HEK293 (cell line): ENCODE results near the gene KIF4A.

Experiments
- CTCF ChIA-PET: fragments of 350-600 bp; formaldehyde crosslinking; extraction: SDS; loops from one replicate; lab custom pipeline; 2021; ENCODE audit warnings: antibody characterized with exemption; lab: Yijun Ruan, JAX
- POLR2A ChIA-PET: fragments of 300-600 bp; formaldehyde crosslinking; extraction: SDS; loops from one replicate; lab custom pipeline; 2020; ENCODE audit warnings: antibody characterized with exemption, inconsistent platforms; lab: Yijun Ruan, JAX
- H3K27ac ChIP-seq: fragments of 200-500 bp; sonication (Bioruptor generic); 2 replicates; pipeline ENCODE4 v1.5.1; 2014; ENCODE audit warnings: low read depth, low read length, control low read depth, inconsistent platforms; ENCODE audit errors: extremely low read depth
- H3K36me3 ChIP-seq, 2 experiments: fragments of 200-500 bp in 1 of 2; sonication (Bioruptor generic) in 1 of 2; 1 replicate in 1 of 2; 2 replicates in 1 of 2; pipeline ENCODE4 v1.5.1; 2014 to 2017; ENCODE audit warnings: inconsistent platforms in 2 of 2, low read length in 2 of 2; ENCODE audit not compliant: control insufficient read depth in 2 of 2, insufficient read depth in 1 of 2
- H3K4me1 ChIP-seq: fragments of 200-500 bp; sonication (Bioruptor generic); 2 replicates; pipeline ENCODE4 v1.5.1; 2014; ENCODE audit warnings: mild to moderate bottlenecking, low read length, inconsistent platforms; ENCODE audit not compliant: control insufficient read depth, insufficient read depth
- H3K4me3 ChIP-seq: 2 replicates; pipeline ENCODE4 v1.5.1; 2011; ENCODE audit warnings: low read depth, mild to moderate bottlenecking, control low read depth, low read length, moderate library complexity
- H3K9me3 ChIP-seq: fragments of 200-500 bp; sonication (Bioruptor generic); 2 replicates; pipeline ENCODE4 v1.5.1; 2014; ENCODE audit warnings: low read depth, low read length, inconsistent platforms; ENCODE audit not compliant: control insufficient read depth, insufficient read depth
- EGR2 ChIP-seq: fragments of 450-650 bp; formaldehyde crosslinking; IDR thresholded peaks from 2 replicates; pipeline ENCODE4 v1.5.1; 2016; ENCODE audit warnings: low read depth, missing biosample characterization, missing genetic modification characterization
- GLIS1 ChIP-seq: fragments of 450-650 bp; formaldehyde crosslinking; IDR thresholded peaks from 2 replicates; pipeline ENCODE4 v1.5.1; 2016; ENCODE audit warnings: missing biosample characterization, missing genetic modification characterization
- GLIS2 ChIP-seq: fragments of 450-650 bp; formaldehyde crosslinking; IDR thresholded peaks from 2 replicates; pipeline ENCODE4 v1.5.1; 2016; ENCODE audit warnings: missing biosample characterization, missing genetic modification characterization
- IKZF3 ChIP-seq: fragments of 450-650 bp; IDR thresholded peaks from 2 replicates; pipeline ENCODE4 v1.5.0; 2018; ENCODE audit warnings: missing biosample characterization, mild to moderate bottlenecking, missing genetic modification characterization, moderate library complexity
- KLF16 ChIP-seq: fragments of 450-650 bp; formaldehyde crosslinking; IDR thresholded peaks from 2 replicates; pipeline ENCODE4 v1.5.1; 2017; ENCODE audit warnings: missing biosample characterization, missing genetic modification characterization
- KLF9 ChIP-seq: fragments of 450-650 bp; formaldehyde crosslinking; IDR thresholded peaks from 2 replicates; pipeline ENCODE4 v1.5.1; 2016; ENCODE audit warnings: missing biosample characterization, missing genetic modification characterization, low read depth
- REPIN1 ChIP-seq: fragments of 450-650 bp; formaldehyde crosslinking; IDR thresholded peaks from 2 replicates; pipeline ENCODE4 v1.5.1; 2017; ENCODE audit warnings: missing biosample characterization, missing genetic modification characterization, low read depth
- SP2 ChIP-seq: fragments of 450-650 bp; formaldehyde crosslinking; IDR thresholded peaks from 2 replicates; pipeline ENCODE4 v1.5.1; 2016; ENCODE audit warnings: missing biosample characterization, missing genetic modification characterization
- SP3 ChIP-seq: fragments of 450-650 bp; formaldehyde crosslinking; IDR thresholded peaks from 2 replicates; pipeline ENCODE4 v1.5.1; 2016; ENCODE audit warnings: missing biosample characterization, missing genetic modification characterization
- SP7 ChIP-seq: fragments of 450-650 bp; formaldehyde crosslinking; IDR thresholded peaks from 2 replicates; pipeline ENCODE4 v1.5.1; 2016; ENCODE audit warnings: missing biosample characterization, missing genetic modification characterization
- ZBTB17 ChIP-seq: fragments of 450-650 bp; formaldehyde crosslinking; IDR thresholded peaks from 2 replicates; pipeline ENCODE4 v1.5.1; 2016; ENCODE audit warnings: missing biosample characterization, missing genetic modification characterization
- ZBTB20 ChIP-seq: fragments of 450-650 bp; formaldehyde crosslinking; IDR thresholded peaks from 2 replicates; pipeline ENCODE4 v1.5.1; 2016; ENCODE audit warnings: missing biosample characterization, missing genetic modification characterization
- ZNF155 ChIP-seq: fragments of 450-650 bp; formaldehyde crosslinking; IDR thresholded peaks from 2 replicates; pipeline ENCODE4 v1.5.1; 2016; ENCODE audit warnings: missing biosample characterization, missing genetic modification characterization
- ZNF335 ChIP-seq: fragments of 450-650 bp; formaldehyde crosslinking; conservative IDR thresholded peaks from 2 replicates; pipeline ENCODE4 v1.5.1; 2016; ENCODE audit warnings: missing biosample characterization, missing genetic modification characterization
- ZNF501 ChIP-seq: fragments of 450-650 bp; formaldehyde crosslinking; IDR thresholded peaks from 2 replicates; pipeline ENCODE4 v1.5.1; 2016; ENCODE audit warnings: missing biosample characterization, missing genetic modification characterization
- ZNF596 ChIP-seq: fragments of 450-650 bp; IDR thresholded peaks from 2 replicates; pipeline ENCODE4 v1.5.0; 2018; ENCODE audit warnings: missing biosample characterization, mild to moderate bottlenecking, missing genetic modification characterization, moderate library complexity
- ZNF670 ChIP-seq: fragments of 450-650 bp; formaldehyde crosslinking; IDR thresholded peaks from 2 replicates; pipeline ENCODE4 v1.5.1; 2016; ENCODE audit warnings: missing biosample characterization, missing genetic modification characterization, low read depth
- ZNF76 ChIP-seq: fragments of 450-650 bp; formaldehyde crosslinking; IDR thresholded peaks from 2 replicates; pipeline ENCODE4; 2016; ENCODE audit warnings: low read depth, missing biosample characterization, missing genetic modification characterization, borderline replicate concordance
- ZNF792 ChIP-seq: fragments of 450-650 bp; formaldehyde crosslinking; IDR thresholded peaks from 2 replicates; pipeline ENCODE4 v1.5.1; 2016; ENCODE audit warnings: missing biosample characterization, missing genetic modification characterization
- TF ChIP-seq, protein P1 (sequence below): fragments of 450-650 bp; formaldehyde crosslinking; IDR thresholded peaks from 2 replicates; pipeline ENCODE4 v1.5.1; 2016; ENCODE audit warnings: missing biosample characterization, missing genetic modification characterization
- TF ChIP-seq, protein P2 (sequence below): fragments of 450-650 bp; formaldehyde crosslinking; IDR thresholded peaks from 2 replicates; pipeline ENCODE4 v1.5.1; 2016; ENCODE audit warnings: missing biosample characterization, missing genetic modification characterization
- TF ChIP-seq, protein P3 (sequence below): fragments of 450-650 bp; formaldehyde crosslinking; optimal IDR thresholded peaks from 2 replicates; pipeline ENCODE3; 2016; ENCODE audit warnings: missing biosample characterization, mild to moderate bottlenecking, missing genetic modification characterization
- TF ChIP-seq, protein P4 (sequence below): fragments of 450-650 bp; formaldehyde crosslinking; conservative IDR thresholded peaks from 2 replicates; pipeline ENCODE4 v1.5.1; 2016; ENCODE audit warnings: low read depth, missing biosample characterization, missing genetic modification characterization
- TF ChIP-seq, protein P5 (sequence below): sonication (generic); formaldehyde crosslinking; IDR thresholded peaks from 2 replicates; pipeline ENCODE4 v1.8.1; 2022; ENCODE audit warnings: mild to moderate bottlenecking, moderate library complexity, missing genetic modification reagents
- TF ChIP-seq, protein P6 (sequence below): fragments of 450-650 bp; formaldehyde crosslinking; IDR thresholded peaks from 2 replicates; pipeline ENCODE4 v1.5.1; 2016; ENCODE audit warnings: missing biosample characterization, missing genetic modification characterization

Gene KIF4A

DNA sequence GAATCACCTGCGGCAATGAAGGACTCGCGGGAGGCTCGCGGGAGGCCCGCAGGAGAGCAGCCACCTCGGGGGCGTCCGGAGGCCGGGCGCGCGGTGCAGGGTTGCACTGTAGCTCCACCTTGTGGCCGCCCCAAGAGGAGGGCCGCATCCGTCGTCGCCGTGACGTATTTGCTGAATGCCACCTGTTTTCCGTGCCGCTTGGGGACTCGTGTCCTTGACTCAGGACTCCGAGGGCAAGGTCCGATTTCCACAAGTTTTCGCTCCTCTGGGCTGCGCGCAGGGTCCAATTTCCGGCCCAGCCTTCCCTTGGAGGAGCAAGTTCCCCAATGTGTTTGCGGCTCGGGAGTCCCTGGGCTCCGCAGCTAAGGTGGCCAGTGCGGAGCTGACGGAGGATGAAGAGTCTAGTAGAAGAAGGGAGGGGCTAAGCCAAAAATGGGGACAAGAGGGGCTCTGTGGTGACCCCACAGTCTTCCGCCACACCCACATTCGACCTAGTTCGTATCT is 144.0 kb downstream of the KIF4A start (continued):
- TF ChIP-seq, protein P1, sequence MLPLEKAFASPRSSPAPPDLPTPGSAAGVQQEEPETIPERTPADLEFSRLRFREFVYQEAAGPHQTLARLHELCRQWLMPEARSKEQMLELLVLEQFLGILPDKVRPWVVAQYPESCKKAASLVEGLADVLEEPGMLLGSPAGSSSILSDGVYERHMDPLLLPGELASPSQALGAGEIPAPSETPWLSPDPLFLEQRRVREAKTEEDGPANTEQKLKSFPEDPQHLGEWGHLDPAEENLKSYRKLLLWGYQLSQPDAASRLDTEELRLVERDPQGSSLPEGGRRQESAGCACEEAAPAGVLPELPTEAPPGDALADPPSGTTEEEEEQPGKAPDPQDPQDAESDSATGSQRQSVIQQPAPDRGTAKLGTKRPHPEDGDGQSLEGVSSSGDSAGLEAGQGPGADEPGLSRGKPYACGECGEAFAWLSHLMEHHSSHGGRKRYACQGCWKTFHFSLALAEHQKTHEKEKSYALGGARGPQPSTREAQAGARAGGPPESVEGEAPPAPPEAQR (tag by site-specific recombination): no peak
- TF ChIP-seq ZNF670: no peak
- TF ChIP-seq, protein P2, sequence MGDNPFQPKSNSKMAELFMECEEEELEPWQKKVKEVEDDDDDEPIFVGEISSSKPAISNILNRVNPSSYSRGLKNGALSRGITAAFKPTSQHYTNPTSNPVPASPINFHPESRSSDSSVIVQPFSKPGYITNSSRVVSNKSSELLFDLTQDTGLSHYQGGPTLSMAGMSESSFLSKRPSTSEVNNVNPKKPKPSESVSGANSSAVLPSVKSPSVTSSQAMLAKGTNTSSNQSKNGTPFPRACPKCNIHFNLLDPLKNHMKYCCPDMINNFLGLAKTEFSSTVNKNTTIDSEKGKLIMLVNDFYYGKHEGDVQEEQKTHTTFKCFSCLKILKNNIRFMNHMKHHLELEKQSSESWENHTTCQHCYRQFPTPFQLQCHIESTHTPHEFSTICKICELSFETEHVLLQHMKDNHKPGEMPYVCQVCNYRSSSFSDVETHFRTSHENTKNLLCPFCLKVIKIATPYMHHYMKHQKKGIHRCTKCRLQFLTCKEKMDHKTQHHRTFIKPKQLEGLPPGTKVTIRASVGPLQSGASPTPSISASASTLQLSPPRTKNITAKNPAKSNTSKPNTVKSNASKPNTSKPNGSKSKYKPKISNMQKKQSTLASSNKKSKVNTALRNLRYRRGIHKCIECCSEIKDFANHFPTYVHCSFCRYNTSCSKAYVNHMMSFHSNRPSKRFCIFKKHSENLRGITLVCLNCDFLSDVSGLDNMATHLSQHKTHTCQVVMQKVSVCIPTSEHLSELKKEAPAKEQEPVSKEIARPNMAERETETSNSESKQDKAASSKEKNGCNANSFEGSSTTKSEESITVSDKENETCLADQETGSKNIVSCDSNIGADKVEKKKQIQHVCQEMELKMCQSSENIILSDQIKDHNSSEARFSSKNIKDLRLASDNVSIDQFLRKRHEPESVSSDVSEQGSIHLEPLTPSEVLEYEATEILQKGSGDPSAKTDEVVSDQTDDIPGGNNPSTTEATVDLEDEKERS (tag by site-specific recombination): no peak
- TF ChIP-seq REPIN1 (tag by site-specific recombination): no peak

DNA sequence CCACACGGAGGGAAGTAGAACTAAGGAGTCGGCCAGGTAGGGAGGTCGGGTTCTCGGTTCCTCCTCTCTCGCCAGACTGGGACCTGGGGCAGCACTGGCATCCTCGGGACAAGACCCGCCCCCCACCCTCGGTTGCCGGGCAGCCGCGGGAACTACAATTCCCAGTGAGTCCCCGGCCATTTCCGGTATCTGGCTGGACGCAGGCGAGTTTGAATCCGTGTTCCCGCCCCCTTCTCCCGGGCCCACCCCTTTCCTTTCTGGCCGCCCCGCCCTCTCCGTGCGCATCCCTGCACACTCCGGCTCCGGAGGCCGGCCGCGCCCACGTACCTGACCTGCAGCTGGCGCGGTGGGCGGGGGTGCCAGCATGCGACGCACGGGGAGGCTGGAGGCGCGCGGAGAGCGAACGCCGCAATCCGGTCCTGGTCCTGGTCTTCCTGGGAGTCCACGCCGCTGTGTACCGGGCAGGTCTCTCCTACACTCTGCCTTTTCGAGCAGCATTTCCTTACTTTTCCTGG is 144.5 kb downstream of the KIF4A start:
- CTCF ChIA-PET: interaction anchor here (0.6 to 1.8 kb wide), 4 partner anchors 11 to 96 kb away, joined by 3 to 11 read pairs (median 6); partner anchors contain the start of gene GDPD2
- Histone ChIP-seq H3K27ac (peak overlapping the region; percentile 25; the same call in 1 of the 2 replicates), H3K36me3 (no peaks in the 10 kb centered on the region), H3K4me1 (peaks cover 2% of the 10 kb centered on the region; the same call in 1 of the 2 replicates), H3K9me3 (no peaks in the 10 kb centered on the region), H3K4me3 (peak overlapping the region; percentile 48)
- POLR2A ChIA-PET: interaction anchor here (0.6 to 1.0 kb wide), 3 partner anchors 11 to 230 kb away, joined by 4 to 6 read pairs (median 5); partner anchors contain the start of genes GDPD2, KIF4A and PDZD11
- peak; percentile 82 for TF ChIP-seq EGR2 (tag by site-specific recombination)
- TF ChIP-seq GLIS1 (tag by site-specific recombination): 0 out of 2 replicates have a peak, but pooled peaks have one; percentile 18
- TF ChIP-seq ZNF596: no peak
- peak; percentile 84 for TF ChIP-seq SP3
- 0 out of 2 replicates have a peak, but pooled peaks have one; percentile 63 for TF ChIP-seq KLF16 (tag by site-specific recombination)
- peak; percentile 73 for TF ChIP-seq ZNF335 (tag by site-specific recombination)
- TF ChIP-seq SP2 (tag by site-specific recombination): peak; percentile 84
- TF ChIP-seq, protein P3, sequence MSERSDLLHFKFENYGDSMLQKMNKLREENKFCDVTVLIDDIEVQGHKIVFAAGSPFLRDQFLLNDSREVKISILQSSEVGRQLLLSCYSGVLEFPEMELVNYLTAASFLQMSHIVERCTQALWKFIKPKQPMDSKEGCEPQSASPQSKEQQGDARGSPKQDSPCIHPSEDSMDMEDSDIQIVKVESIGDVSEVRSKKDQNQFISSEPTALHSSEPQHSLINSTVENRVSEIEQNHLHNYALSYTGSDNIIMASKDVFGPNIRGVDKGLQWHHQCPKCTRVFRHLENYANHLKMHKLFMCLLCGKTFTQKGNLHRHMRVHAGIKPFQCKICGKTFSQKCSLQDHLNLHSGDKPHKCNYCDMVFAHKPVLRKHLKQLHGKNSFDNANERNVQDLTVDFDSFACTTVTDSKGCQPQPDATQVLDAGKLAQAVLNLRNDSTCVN (tag by site-specific recombination): peak; percentile 71
- TF ChIP-seq ZNF155 (tag by site-specific recombination): no peak
- TF ChIP-seq SP7 (tag by site-specific recombination): no peak
- TF ChIP-seq, protein P4, sequence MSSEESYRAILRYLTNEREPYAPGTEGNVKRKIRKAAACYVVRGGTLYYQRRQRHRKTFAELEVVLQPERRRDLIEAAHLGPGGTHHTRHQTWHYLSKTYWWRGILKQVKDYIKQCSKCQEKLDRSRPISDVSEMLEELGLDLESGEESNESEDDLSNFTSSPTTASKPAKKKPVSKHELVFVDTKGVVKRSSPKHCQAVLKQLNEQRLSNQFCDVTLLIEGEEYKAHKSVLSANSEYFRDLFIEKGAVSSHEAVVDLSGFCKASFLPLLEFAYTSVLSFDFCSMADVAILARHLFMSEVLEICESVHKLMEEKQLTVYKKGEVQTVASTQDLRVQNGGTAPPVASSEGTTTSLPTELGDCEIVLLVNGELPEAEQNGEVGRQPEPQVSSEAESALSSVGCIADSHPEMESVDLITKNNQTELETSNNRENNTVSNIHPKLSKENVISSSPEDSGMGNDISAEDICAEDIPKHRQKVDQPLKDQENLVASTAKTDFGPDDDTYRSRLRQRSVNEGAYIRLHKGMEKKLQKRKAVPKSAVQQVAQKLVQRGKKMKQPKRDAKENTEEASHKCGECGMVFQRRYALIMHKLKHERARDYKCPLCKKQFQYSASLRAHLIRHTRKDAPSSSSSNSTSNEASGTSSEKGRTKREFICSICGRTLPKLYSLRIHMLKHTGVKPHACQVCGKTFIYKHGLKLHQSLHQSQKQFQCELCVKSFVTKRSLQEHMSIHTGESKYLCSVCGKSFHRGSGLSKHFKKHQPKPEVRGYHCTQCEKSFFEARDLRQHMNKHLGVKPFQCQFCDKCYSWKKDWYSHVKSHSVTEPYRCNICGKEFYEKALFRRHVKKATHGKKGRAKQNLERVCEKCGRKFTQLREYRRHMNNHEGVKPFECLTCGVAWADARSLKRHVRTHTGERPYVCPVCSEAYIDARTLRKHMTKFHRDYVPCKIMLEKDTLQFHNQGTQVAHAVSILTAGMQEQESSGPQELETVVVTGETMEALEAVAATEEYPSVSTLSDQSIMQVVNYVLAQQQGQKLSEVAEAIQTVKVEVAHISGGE: peak; percentile 70
- TF ChIP-seq KLF9 (tag by site-specific recombination): peak; percentile 93
- 0 out of 2 replicates have a peak, but pooled peaks have one; percentile 37 for TF ChIP-seq ZNF76 (tag by site-specific recombination)
- no peak for TF ChIP-seq ZBTB17 (tag by site-specific recombination)
- 0 out of 2 replicates have a peak, but pooled peaks have one; percentile 19 for TF ChIP-seq GLIS2 (tag by site-specific recombination)
- TF ChIP-seq, protein P5, sequence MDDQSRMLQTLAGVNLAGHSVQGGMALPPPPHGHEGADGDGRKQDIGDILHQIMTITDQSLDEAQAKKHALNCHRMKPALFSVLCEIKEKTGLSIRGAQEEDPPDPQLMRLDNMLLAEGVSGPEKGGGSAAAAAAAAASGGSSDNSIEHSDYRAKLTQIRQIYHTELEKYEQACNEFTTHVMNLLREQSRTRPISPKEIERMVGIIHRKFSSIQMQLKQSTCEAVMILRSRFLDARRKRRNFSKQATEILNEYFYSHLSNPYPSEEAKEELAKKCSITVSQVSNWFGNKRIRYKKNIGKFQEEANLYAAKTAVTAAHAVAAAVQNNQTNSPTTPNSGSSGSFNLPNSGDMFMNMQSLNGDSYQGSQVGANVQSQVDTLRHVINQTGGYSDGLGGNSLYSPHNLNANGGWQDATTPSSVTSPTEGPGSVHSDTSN (CRISPR knock-in tag): 0 out of 2 replicates have a peak, but pooled peaks have one; percentile 21
- TF ChIP-seq ZNF501 (tag by site-specific recombination): no peak
- TF ChIP-seq, protein P6, sequence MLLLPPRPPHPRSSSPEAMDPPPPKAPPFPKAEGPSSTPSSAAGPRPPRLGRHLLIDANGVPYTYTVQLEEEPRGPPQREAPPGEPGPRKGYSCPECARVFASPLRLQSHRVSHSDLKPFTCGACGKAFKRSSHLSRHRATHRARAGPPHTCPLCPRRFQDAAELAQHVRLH (tag by site-specific recombination): peak; percentile 74
- peak; percentile 59 for TF ChIP-seq ZBTB20 (tag by site-specific recombination)
- 0 out of 2 replicates have a peak, but pooled peaks have one; percentile 8 for TF ChIP-seq IKZF3 (tag by site-specific recombination)
- TF ChIP-seq ZNF792 (tag by site-specific recombination): no peak
